ENCODE measurements around the gene CAMK2B. TPM values are rescaled to one million over a fixed set of nuclear protein-coding genes. Genes with fewer than 3 reads are reported as not detected.

The CAMK2B gene
- total and polyA plus RNA-seq, 7 experiments from 2014 or later, result 0.12 to 0.61 TPM; not detected in 5

DNA sequence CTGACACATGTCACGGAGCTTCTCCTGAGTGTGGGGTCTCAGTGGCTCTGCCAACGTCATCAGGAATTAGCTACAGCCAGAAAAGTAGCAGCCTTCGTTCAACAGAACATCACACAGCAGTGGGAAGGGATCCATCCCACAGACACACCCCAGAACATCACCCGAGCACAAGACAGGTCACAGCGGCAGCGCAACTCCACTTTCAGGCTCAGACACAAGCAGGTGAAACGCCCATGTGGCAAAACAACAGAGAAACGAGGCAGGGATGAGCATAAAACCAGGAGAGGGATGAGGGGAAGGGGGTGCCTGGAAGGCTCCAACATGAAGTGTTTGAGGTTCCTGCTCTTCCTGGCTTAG, 44.8 kb downstream of the CAMK2B start:
- Histone ChIP-seq H3K4me3 (ENCODE audit: low read length) (no peak overlapping the region), H3K36me3 (ENCODE audit: control insufficient read depth in 2 of 3, insufficient read depth in 3 of 3, low read length in 3 of 3) (no peaks in the 10 kb centered on the region), H3K27me3 (ENCODE audit: control insufficient read depth in 2 of 2, insufficient read depth in 2 of 2, low read length in 2 of 2) (no peaks in the 10 kb centered on the region), H3K27ac (ENCODE audit: low read depth, low read length) (no peak overlapping the region), H3K9me3 (ENCODE audit: control insufficient read depth in 2 of 3, low read length in 3 of 3) (no peaks in the 10 kb centered on the region), H3K4me1 (ENCODE audit: control insufficient read depth in 2 of 2, insufficient read depth in 2 of 2, low read length in 2 of 2) (no peaks in the 10 kb centered on the region)
- ChIA-PET POLR2A (no interaction called here), CTCF (no interaction called here)
- intact Hi-C loops (cut with micrococcal nuclease), result no loop called here
- no peaks in the 10 kb centered on the region for H3K9me3 Mint-ChIP-seq
- peak in 1 of 9 donors; percentile 13 for DNase-seq
- no peak overlapping the region for H3K4me3 Mint-ChIP-seq
- no peak overlapping the region for H3K27ac Mint-ChIP-seq
- no peak for ATAC-seq
- no peaks in the 10 kb centered on the region for H3K4me1 Mint-ChIP-seq
- H3K36me3 Mint-ChIP-seq, result no peaks in the 10 kb centered on the region
- H3K27me3 Mint-ChIP-seq, result peaks cover 0 to 3% (median 0%) of the 10 kb centered on the region in 5 donors

- CTCF ChIA-PET, result no interaction called here
- DNase-seq, result peak in 2 of 9 donors; percentile 3 to 15
- no peak overlapping the region for H3K27ac Mint-ChIP-seq
Observed at GRCh38 chr7:44279731-44280505, 45.5 kb downstream of the CAMK2B start.

DNA sequence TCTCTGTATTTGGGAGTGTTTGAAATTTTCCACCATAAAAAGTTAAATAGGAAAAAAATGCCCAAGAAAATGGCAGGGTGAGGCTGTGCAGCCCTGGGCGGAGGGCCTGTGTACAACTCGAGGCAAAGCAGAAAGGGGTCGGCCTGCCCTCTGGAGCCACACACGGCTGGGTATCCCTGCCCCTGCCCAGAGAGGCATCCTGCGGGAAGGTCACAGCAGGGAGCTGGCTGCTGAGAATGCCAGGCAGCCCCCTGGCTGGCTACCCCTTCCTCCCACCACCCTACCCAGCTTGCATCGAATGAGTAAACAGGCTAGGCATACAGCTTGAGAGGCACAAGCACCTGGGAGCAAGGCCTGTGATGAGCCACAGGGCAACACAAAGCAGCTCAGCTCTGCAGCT, 46.1 kb downstream of the CAMK2B start:
- ATAC-seq, result no peak
- Mint-ChIP-seq H3K4me1 (no peaks in the 10 kb centered on the region), H3K4me3 (no peak overlapping the region), H3K27ac (no peak overlapping the region), H3K36me3 (no peaks in the 10 kb centered on the region), H3K27me3 (peaks cover 0 to 3% (median 0%) of the 10 kb centered on the region in 5 donors), H3K9me3 (no peaks in the 10 kb centered on the region)
- Histone ChIP-seq H3K27ac (ENCODE audit: low read depth, low read length) (no peak overlapping the region), H3K4me1 (ENCODE audit: control insufficient read depth in 2 of 2, insufficient read depth in 2 of 2, low read length in 2 of 2) (no peaks in the 10 kb centered on the region), H3K9me3 (ENCODE audit: control insufficient read depth in 2 of 3, low read length in 3 of 3) (no peaks in the 10 kb centered on the region), H3K27me3 (ENCODE audit: control insufficient read depth in 2 of 2, insufficient read depth in 2 of 2, low read length in 2 of 2) (no peaks in the 10 kb centered on the region), H3K36me3 (ENCODE audit: control insufficient read depth in 2 of 3, insufficient read depth in 3 of 3, low read length in 3 of 3) (no peaks in the 10 kb centered on the region), H3K4me3 (ENCODE audit: low read length) (no peak overlapping the region)
- ChIA-PET POLR2A (interaction anchor here (1.0 kb wide), 1 partner anchor 22 kb away, joined by 3 read pairs; no protein-coding TSS in a partner anchor), CTCF (no interaction called here)
- no peak for DNase-seq
- intact Hi-C loops (cut with micrococcal nuclease), result no loop called here

More at GRCh38 chr7:44279731-44280505, 45.5 kb downstream of the CAMK2B start:
- Mint-ChIP-seq H3K27me3 (peaks cover 0 to 3% (median 0%) of the 10 kb centered on the region in 5 donors), H3K9me3 (no peaks in the 10 kb centered on the region), H3K4me3 (no peak overlapping the region), H3K4me1 (no peaks in the 10 kb centered on the region), H3K36me3 (no peaks in the 10 kb centered on the region)
- H3K4me1 ChIP-seq (ENCODE audit: control insufficient read depth in 2 of 2, insufficient read depth in 2 of 2, low read length in 2 of 2), result no peaks in the 10 kb centered on the region
- POLR2A ChIA-PET, result interaction anchor here (1.0 kb wide), 1 partner anchor 22 kb away, joined by 3 read pairs; no protein-coding TSS in a partner anchor
- no peak overlapping the region for H3K27ac ChIP-seq (ENCODE audit: low read depth, low read length)
- H3K9me3 ChIP-seq (ENCODE audit: control insufficient read depth in 2 of 3, low read length in 3 of 3), result no peaks in the 10 kb centered on the region
- H3K4me3 ChIP-seq (ENCODE audit: low read length), result no peak overlapping the region
- H3K27me3 ChIP-seq (ENCODE audit: control insufficient read depth in 2 of 2, insufficient read depth in 2 of 2, low read length in 2 of 2), result no peaks in the 10 kb centered on the region
- no peaks in the 10 kb centered on the region for H3K36me3 ChIP-seq (ENCODE audit: control insufficient read depth in 2 of 3, insufficient read depth in 3 of 3, low read length in 3 of 3)
- ATAC-seq, result no peak
- intact Hi-C loops (cut with micrococcal nuclease), result no loop called here

DNA sequence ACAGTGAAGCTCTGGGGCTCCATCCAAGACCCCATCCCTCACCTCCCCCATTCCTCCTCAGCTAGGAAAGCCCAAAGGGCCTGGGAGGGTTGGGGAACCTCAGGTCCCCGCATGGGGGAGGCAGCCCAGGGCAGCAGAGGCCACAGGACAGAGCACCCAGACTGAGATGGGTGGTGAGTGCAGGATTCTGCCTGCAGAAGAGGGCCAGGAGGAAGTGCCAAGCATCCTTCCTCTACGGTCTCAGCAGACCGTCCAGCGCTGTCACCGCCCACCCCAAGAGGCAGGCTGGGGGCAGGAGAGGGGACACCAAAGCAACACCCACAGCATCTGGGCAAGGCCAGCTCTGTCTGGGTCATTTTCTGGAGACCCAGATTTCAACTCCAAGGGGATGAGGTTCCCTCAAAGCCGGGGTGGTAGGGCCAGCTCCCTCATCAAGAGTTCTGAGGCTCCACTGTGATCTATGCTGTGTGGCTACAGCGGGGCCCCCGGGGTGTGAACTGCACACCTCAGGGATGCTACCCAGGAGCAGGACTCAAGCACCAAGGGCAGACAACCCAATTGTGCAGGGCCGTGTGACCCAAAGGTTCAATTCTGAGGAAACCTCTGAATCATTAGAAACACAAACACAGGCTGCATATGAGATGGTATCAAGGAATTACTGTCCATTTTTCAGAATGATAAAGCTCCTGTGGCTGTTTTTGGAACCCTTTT, 46.8 kb downstream of the CAMK2B start:
- Mint-ChIP-seq H3K4me3 (no peak overlapping the region), H3K36me3 (no peaks in the 10 kb centered on the region), H3K4me1 (no peaks in the 10 kb centered on the region), H3K27me3 (peaks cover 0 to 3% (median 0%) of the 10 kb centered on the region in 5 donors), H3K9me3 (no peaks in the 10 kb centered on the region), H3K27ac (no peak overlapping the region)
- H3K27ac ChIP-seq (ENCODE audit: low read depth, low read length), result no peak overlapping the region
- no peaks in the 10 kb centered on the region for H3K4me1 ChIP-seq (ENCODE audit: control insufficient read depth in 2 of 2, insufficient read depth in 2 of 2, low read length in 2 of 2)
- H3K36me3 ChIP-seq (ENCODE audit: control insufficient read depth in 2 of 3, insufficient read depth in 3 of 3, low read length in 3 of 3), result no peaks in the 10 kb centered on the region
- intact Hi-C loops (cut with micrococcal nuclease), result no loop called here
- ChIA-PET CTCF (no interaction called here), POLR2A (no interaction called here)
- H3K4me3 ChIP-seq (ENCODE audit: low read length), result no peak overlapping the region
- no peaks in the 10 kb centered on the region for H3K27me3 ChIP-seq (ENCODE audit: control insufficient read depth in 2 of 2, insufficient read depth in 2 of 2, low read length in 2 of 2)
- no peak for ATAC-seq
- no peak for DNase-seq
- H3K9me3 ChIP-seq (ENCODE audit: control insufficient read depth in 2 of 3, low read length in 3 of 3), result no peaks in the 10 kb centered on the region

DNA sequence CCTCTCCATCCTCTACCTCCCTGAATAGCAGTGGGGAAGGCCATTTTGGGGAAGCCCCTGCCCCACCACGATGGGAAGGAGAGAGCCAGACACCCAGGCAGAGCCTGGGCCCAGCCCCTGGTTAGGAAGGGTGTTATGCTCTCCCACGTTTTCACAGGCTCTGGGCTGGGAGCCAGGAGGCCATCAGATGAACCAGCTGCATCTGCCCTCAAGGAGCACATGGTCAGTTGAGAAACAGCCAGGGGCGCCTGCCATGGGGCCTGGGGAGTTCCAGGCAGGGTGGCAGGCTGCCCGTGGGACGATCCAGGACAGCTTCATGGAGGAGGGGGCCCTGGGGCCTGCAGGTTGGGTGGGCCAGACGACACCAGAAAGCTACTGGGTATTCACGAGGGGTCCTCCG, 47.5 kb downstream of the CAMK2B start:
- DNase-seq (no peak), ATAC-seq (no peak)
- Histone ChIP-seq H3K27ac (ENCODE audit: low read depth, low read length) (no peak overlapping the region), H3K4me3 (ENCODE audit: low read length) (no peak overlapping the region), H3K4me1 (ENCODE audit: control insufficient read depth in 2 of 2, insufficient read depth in 2 of 2, low read length in 2 of 2) (no peaks in the 10 kb centered on the region), H3K27me3 (ENCODE audit: control insufficient read depth in 2 of 2, insufficient read depth in 2 of 2, low read length in 2 of 2) (no peaks in the 10 kb centered on the region), H3K36me3 (ENCODE audit: control insufficient read depth in 2 of 3, insufficient read depth in 3 of 3, low read length in 3 of 3) (no peaks in the 10 kb centered on the region), H3K9me3 (ENCODE audit: control insufficient read depth in 2 of 3, low read length in 3 of 3) (no peaks in the 10 kb centered on the region)
- ChIA-PET POLR2A (no interaction called here), CTCF (no interaction called here)
- no peaks in the 10 kb centered on the region for H3K36me3 Mint-ChIP-seq
- peaks cover 0 to 3% (median 0%) of the 10 kb centered on the region in 5 donors for H3K27me3 Mint-ChIP-seq
- no peaks in the 10 kb centered on the region for H3K9me3 Mint-ChIP-seq
- H3K4me1 Mint-ChIP-seq, result no peaks in the 10 kb centered on the region
- H3K27ac Mint-ChIP-seq, result no peak overlapping the region
- H3K4me3 Mint-ChIP-seq, result no peak overlapping the region
- intact Hi-C loops (cut with micrococcal nuclease), result no loop called here

DNA sequence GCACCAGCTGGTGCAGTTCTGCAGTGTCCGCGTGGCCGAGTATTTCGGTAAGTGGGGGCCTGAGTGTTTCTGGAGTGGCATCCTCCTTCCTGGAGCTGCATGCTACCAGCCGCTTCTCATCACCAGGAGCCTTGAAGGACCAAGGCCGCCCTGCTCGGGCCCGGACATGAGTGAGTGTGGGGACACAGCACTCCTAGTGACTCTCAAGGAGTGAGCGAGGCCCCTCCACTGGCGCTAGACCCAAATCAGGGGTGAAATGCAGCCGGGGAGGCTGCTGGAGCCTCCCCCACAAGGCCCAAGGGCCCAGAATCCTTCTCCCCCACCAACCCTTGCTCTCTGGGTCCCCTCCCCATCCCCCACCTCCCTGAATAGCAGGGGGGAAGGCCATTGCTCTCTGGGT, 48.0 kb downstream of the CAMK2B start:
- Mint-ChIP-seq H3K4me3 (no peak overlapping the region), H3K9me3 (no peaks in the 10 kb centered on the region), H3K36me3 (no peaks in the 10 kb centered on the region), H3K27ac (peak overlapping the region in 1 of 9 donors; percentile 10), H3K27me3 (peaks cover 0 to 3% (median 0%) of the 10 kb centered on the region in 5 donors), H3K4me1 (no peaks in the 10 kb centered on the region)
- no peak for ATAC-seq
- Histone ChIP-seq H3K9me3 (ENCODE audit: control insufficient read depth in 2 of 3, low read length in 3 of 3) (no peaks in the 10 kb centered on the region), H3K4me3 (ENCODE audit: low read length) (no peak overlapping the region), H3K27me3 (ENCODE audit: control insufficient read depth in 2 of 2, insufficient read depth in 2 of 2, low read length in 2 of 2) (no peaks in the 10 kb centered on the region), H3K27ac (ENCODE audit: low read depth, low read length) (no peak overlapping the region), H3K4me1 (ENCODE audit: control insufficient read depth in 2 of 2, insufficient read depth in 2 of 2, low read length in 2 of 2) (no peaks in the 10 kb centered on the region), H3K36me3 (ENCODE audit: control insufficient read depth in 2 of 3, insufficient read depth in 3 of 3, low read length in 3 of 3) (no peaks in the 10 kb centered on the region)
- intact Hi-C loops (cut with micrococcal nuclease), result no loop called here
- CTCF ChIA-PET, result no interaction called here
- POLR2A ChIA-PET, result no interaction called here
- no peak for DNase-seq

All from naive thymus-derived CD4-positive, alpha-beta T cell (primary cell).